ENCODE data around the gene GFM1.

Gene GFM1

GRCh38 chr3:158658889-158659288, 14.6 kb downstream of the GFM1 start:
- in situ Hi-C loops (cut with HindIII; ENCODE audit: low sequenced_read_pairs) = no loop called here
- no peak for DNase-seq (ENCODE audit: low read depth, low spot score)
- TF ChIP-seq CTCF (IDR thresholded peaks at IDR 0.05; ENCODE audit: low read depth, low read length) = no peak
- H3K4me3 ChIP-seq (ENCODE audit: low read depth, low read length) = no peak overlapping the region

GRCh38 chr3:158659454-158660237, 15.3 kb downstream of the GFM1 start:
- no peak overlapping the region for H3K4me3 ChIP-seq (ENCODE audit: low read depth, low read length)
- TF ChIP-seq CTCF (IDR thresholded peaks at IDR 0.05; ENCODE audit: low read depth, low read length) = peak; percentile 81
- DNase-seq (ENCODE audit: low read depth, low spot score) = peak; percentile 77
- in situ Hi-C loops (cut with HindIII; ENCODE audit: low sequenced_read_pairs) = no loop called here

- in situ Hi-C loops (cut with HindIII; ENCODE audit: low sequenced_read_pairs) = no loop called here
- no peak overlapping the region for H3K4me3 ChIP-seq (ENCODE audit: low read depth, low read length)
- no peak for DNase-seq (ENCODE audit: low read depth, low spot score)
- TF ChIP-seq CTCF (IDR thresholded peaks at IDR 0.05; ENCODE audit: low read depth, low read length) = no peak
These were observed 16.4 kb downstream of the GFM1 start for GRCh38 chr3:158660711-158661110.

GRCh38 chr3:158663246-158663645, 18.9 kb downstream of the GFM1 start:
- no peak for DNase-seq (ENCODE audit: low read depth, low spot score)
- no peak overlapping the region for H3K4me3 ChIP-seq (ENCODE audit: low read depth, low read length)
- in situ Hi-C loops (cut with HindIII; ENCODE audit: low sequenced_read_pairs) = no loop called here
- no peak for TF ChIP-seq CTCF (IDR thresholded peaks at IDR 0.05; ENCODE audit: low read depth, low read length)

- no peak overlapping the region for H3K4me3 ChIP-seq (ENCODE audit: low read depth, low read length)
- no peak for DNase-seq (ENCODE audit: low read depth, low spot score)
- in situ Hi-C loops (cut with HindIII; ENCODE audit: low sequenced_read_pairs) = no loop called here
- no peak for TF ChIP-seq CTCF (IDR thresholded peaks at IDR 0.05; ENCODE audit: low read depth, low read length)
These were observed 19.5 kb downstream of the GFM1 start for GRCh38 chr3:158663832-158664231.

- TF ChIP-seq CTCF (IDR thresholded peaks at IDR 0.05; ENCODE audit: low read depth, low read length) = no peak
- no peak overlapping the region for H3K4me3 ChIP-seq (ENCODE audit: low read depth, low read length)
- in situ Hi-C loops (cut with HindIII; ENCODE audit: low sequenced_read_pairs) = no loop called here
- DNase-seq (ENCODE audit: low read depth, low spot score) = no peak
These were observed 22.1 kb downstream of the GFM1 start for GRCh38 chr3:158666416-158666815.

Data from astrocyte of the spinal cord (primary cell).